Measurements from ENCODE around the gene HOXC12.
A peak's percentile ranks its signal among the peaks of the same experiment; 100 is the strongest.

HOXC12 gene

GRCh38 chr12:53966085-53966384 is 11.3 kb downstream of the HOXC12 start:
- Histone ChIP-seq H3K27ac (ENCODE audit: low read length) (no peak overlapping the region), H3K9me3 (ENCODE audit: insufficient read depth, low read length) (no peaks in the 10 kb centered on the region), H3K36me3 (replicated peaks; ENCODE audit: low read depth, low read length) (no peaks in the 10 kb centered on the region), H4K20me1 (ENCODE audit: insufficient read depth, low read length) (no peaks in the 10 kb centered on the region), H3K4me3 (ENCODE audit: low read length) (peak overlapping the region; percentile 40), H3K9ac (ENCODE audit: low read length) (no peak overlapping the region), H3K27me3 (ENCODE audit: low read depth, low read length) (peaks cover 28% of the 10 kb centered on the region), H3K79me2 (ENCODE audit: low read length) (no peaks in the 10 kb centered on the region), H3K4me1 (ENCODE audit: low read length) (peaks cover 3% of the 10 kb centered on the region; the same call in 1 of the 2 replicates), H3K4me2 (ENCODE audit: low read length) (peak overlapping the region; percentile 47), H2AFZ (ENCODE audit: low read depth, low read length) (no peak overlapping the region; the same call in 1 of the 2 replicates)
- TF ChIP-seq EZH2phosphoT487 (IDR thresholded peaks at IDR 0.05; ENCODE audit: low read depth) (no peak), CTCF (IDR thresholded peaks at IDR 0.05; ENCODE audit: low read depth, low read length) (no peak)

- H3K27ac ChIP-seq (ENCODE audit: low read length), result no peak overlapping the region
- H3K36me3 ChIP-seq (replicated peaks; ENCODE audit: low read depth, low read length), result no peaks in the 10 kb centered on the region
- peak overlapping the region; percentile 47; the same call in 1 of the 2 replicates for H3K4me2 ChIP-seq (ENCODE audit: low read length)
- no peaks in the 10 kb centered on the region for H3K79me2 ChIP-seq (ENCODE audit: low read length)
- no peak overlapping the region for H2AFZ ChIP-seq (ENCODE audit: low read depth, low read length)
- H4K20me1 ChIP-seq (ENCODE audit: insufficient read depth, low read length), result no peaks in the 10 kb centered on the region
- peak overlapping the region; percentile 40; the same call in 1 of the 2 replicates for H3K4me3 ChIP-seq (ENCODE audit: low read length)
- peaks cover 28% of the 10 kb centered on the region for H3K27me3 ChIP-seq (ENCODE audit: low read depth, low read length)
- H3K9me3 ChIP-seq (ENCODE audit: insufficient read depth, low read length), result no peaks in the 10 kb centered on the region
- no peak overlapping the region for H3K9ac ChIP-seq (ENCODE audit: low read length)
- TF ChIP-seq EZH2phosphoT487 (IDR thresholded peaks at IDR 0.05; ENCODE audit: low read depth), result no peak
- no peak for TF ChIP-seq CTCF (IDR thresholded peaks at IDR 0.05; ENCODE audit: low read depth, low read length)
- peaks cover 3% of the 10 kb centered on the region; the same call in 1 of the 2 replicates for H3K4me1 ChIP-seq (ENCODE audit: low read length)
These were observed 11.9 kb downstream of the HOXC12 start for GRCh38 chr12:53966385-53967133.

- Histone ChIP-seq H3K9ac (ENCODE audit: low read length) (no peak overlapping the region), H2AFZ (ENCODE audit: low read depth, low read length) (no peak overlapping the region), H3K36me3 (replicated peaks; ENCODE audit: low read depth, low read length) (no peaks in the 10 kb centered on the region), H4K20me1 (ENCODE audit: insufficient read depth, low read length) (no peaks in the 10 kb centered on the region), H3K9me3 (ENCODE audit: insufficient read depth, low read length) (no peaks in the 10 kb centered on the region), H3K4me2 (ENCODE audit: low read length) (no peak overlapping the region), H3K4me1 (ENCODE audit: low read length) (peaks cover 3% of the 10 kb centered on the region; the same call in 1 of the 2 replicates), H3K79me2 (ENCODE audit: low read length) (no peaks in the 10 kb centered on the region), H3K4me3 (ENCODE audit: low read length) (no peak overlapping the region), H3K27me3 (ENCODE audit: low read depth, low read length) (peaks cover 28% of the 10 kb centered on the region), H3K27ac (ENCODE audit: low read length) (no peak overlapping the region)
- TF ChIP-seq EZH2phosphoT487 (IDR thresholded peaks at IDR 0.05; ENCODE audit: low read depth) (no peak), CTCF (IDR thresholded peaks at IDR 0.05; ENCODE audit: low read depth, low read length) (no peak)
These were observed 12.8 kb downstream of the HOXC12 start for GRCh38 chr12:53967421-53967925.

- H3K4me1 ChIP-seq (ENCODE audit: low read length), result peaks cover 3% of the 10 kb centered on the region; the same call in 1 of the 2 replicates
- no peak overlapping the region for H3K4me2 ChIP-seq (ENCODE audit: low read length)
- TF ChIP-seq CTCF (IDR thresholded peaks at IDR 0.05; ENCODE audit: low read depth, low read length), result no peak
- no peak for TF ChIP-seq EZH2phosphoT487 (IDR thresholded peaks at IDR 0.05; ENCODE audit: low read depth)
- no peaks in the 10 kb centered on the region for H4K20me1 ChIP-seq (ENCODE audit: insufficient read depth, low read length)
- H3K27ac ChIP-seq (ENCODE audit: low read length), result no peak overlapping the region
- no peaks in the 10 kb centered on the region for H3K9me3 ChIP-seq (ENCODE audit: insufficient read depth, low read length)
- no peaks in the 10 kb centered on the region for H3K36me3 ChIP-seq (replicated peaks; ENCODE audit: low read depth, low read length)
- no peak overlapping the region for H3K9ac ChIP-seq (ENCODE audit: low read length)
- H3K27me3 ChIP-seq (ENCODE audit: low read depth, low read length), result peaks cover 28% of the 10 kb centered on the region
- H3K4me3 ChIP-seq (ENCODE audit: low read length), result no peak overlapping the region
- H2AFZ ChIP-seq (ENCODE audit: low read depth, low read length), result no peak overlapping the region
- H3K79me2 ChIP-seq (ENCODE audit: low read length), result no peaks in the 10 kb centered on the region
These were observed 13.8 kb downstream of the HOXC12 start for GRCh38 chr12:53968214-53969127.

Measured in OCI-LY3 (cell line).